ENCODE measurements around the gene SDC3. TPM values are rescaled to one million over a fixed set of nuclear protein-coding genes. Genes with fewer than 3 reads are reported as not detected.

Gene SDC3
- total and polyA plus RNA-seq, 8 donors, result 29.8 to 65.2 (median 46.0) TPM

GRCh38 chr1:30885570-30886522 lies 22.7 kb downstream of the SDC3 start:
- Histone ChIP-seq H3K27me3 (no peaks in the 10 kb centered on the region), H3K9me3 (no peaks in the 10 kb centered on the region), H3K4me3 (no peak overlapping the region), H3K36me3 (no peaks in the 10 kb centered on the region), H3K4me1 (peaks cover 4 to 8% of the 10 kb centered on the region in 2 donors), H3K27ac (no peak overlapping the region)
- no peak for ATAC-seq
- DNase-seq, result peak in 1 of 4 donors; percentile 64
- no peak for TF ChIP-seq CTCF (IDR thresholded peaks at IDR 0.05)
- intact Hi-C loops (cut with DNase I), result no loop called here

DNA sequence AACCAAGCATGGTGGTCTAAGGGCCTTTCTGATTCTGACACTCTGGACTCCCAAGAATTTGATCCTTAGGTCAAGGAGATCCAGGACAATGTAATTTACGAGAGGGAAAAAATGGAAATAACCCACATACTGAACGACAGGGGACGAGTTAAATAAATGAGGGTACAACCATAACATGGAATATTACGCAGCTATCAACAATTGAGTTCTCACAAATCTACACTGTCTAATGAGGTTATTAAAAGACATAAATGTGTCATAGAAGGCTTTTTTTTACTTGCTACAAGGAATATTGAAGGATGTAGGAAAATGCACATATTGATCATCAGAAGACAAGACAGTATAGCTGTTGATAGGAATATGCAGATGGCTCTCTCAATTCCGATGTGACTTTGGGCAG lies 23.8 kb downstream of the SDC3 start:
- no peaks in the 10 kb centered on the region for H3K27me3 ChIP-seq
- H3K27ac ChIP-seq, result no peak overlapping the region
- no peak overlapping the region for H3K4me3 ChIP-seq
- no peaks in the 10 kb centered on the region for H3K36me3 ChIP-seq
- no peaks in the 10 kb centered on the region for H3K9me3 ChIP-seq
- DNase-seq (no peak), ATAC-seq (no peak)
- no peak for TF ChIP-seq CTCF (IDR thresholded peaks at IDR 0.05)
- H3K4me1 ChIP-seq, result peaks cover 4 to 8% of the 10 kb centered on the region in 2 donors
- intact Hi-C loops (cut with DNase I), result no loop called here

DNA sequence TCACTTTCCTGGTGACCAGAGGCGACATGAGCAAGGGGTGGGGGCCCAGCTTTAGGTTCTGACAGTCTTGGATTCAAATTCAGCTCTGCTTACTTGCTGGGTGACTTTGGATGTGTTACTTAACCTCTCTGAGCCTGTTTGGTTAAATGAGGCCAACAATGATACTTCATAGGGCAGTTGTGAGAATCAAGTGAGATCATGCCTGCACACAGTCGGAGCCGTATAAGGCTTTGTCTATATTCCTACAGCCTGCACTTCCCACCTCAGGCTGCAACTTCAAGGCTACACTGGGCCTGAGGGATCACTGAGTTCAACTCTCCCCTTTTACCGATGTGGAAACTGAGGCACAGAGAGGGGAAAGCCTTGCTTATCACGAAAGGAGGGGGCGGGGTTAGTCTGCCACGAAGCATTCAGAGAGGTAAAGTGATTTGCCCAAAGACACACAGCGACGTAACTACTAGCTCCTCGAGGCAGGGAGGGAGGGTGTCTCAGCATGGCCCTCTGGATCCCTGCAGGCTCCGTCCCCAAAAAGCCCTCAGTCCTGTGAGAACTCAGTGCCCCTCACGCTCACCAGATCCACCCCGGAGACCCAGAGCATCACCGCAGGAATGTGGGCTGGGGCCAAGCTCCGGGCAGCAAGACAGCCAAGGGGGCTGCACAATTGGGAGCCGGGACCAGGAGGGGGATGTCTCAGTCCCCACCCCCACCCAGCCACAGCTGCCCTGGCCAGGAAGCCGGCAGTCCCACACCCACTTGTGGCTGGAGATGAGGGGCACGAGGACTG lies 25.0 kb downstream of the SDC3 start:
- intact Hi-C loops (cut with DNase I), result no loop called here

GRCh38 chr1:30882678-30883388 lies 25.7 kb downstream of the SDC3 start:
- H3K27me3 ChIP-seq, result no peaks in the 10 kb centered on the region
- H3K4me3 ChIP-seq, result no peak overlapping the region
- intact Hi-C loops (cut with DNase I), result no loop called here
- H3K4me1 ChIP-seq, result peaks cover 7 to 17% of the 10 kb centered on the region in 2 donors
- TF ChIP-seq CTCF (IDR thresholded peaks at IDR 0.05), result no peak
- ATAC-seq, result no peak
- peak in 1 of 4 donors; percentile 31 for DNase-seq
- no peak overlapping the region for H3K27ac ChIP-seq
- H3K9me3 ChIP-seq, result no peaks in the 10 kb centered on the region
- H3K36me3 ChIP-seq, result no peaks in the 10 kb centered on the region

More for the DNA sequence above, 25.0 kb downstream of the SDC3 start:
- ATAC-seq, result no peak
- TF ChIP-seq CTCF (IDR thresholded peaks at IDR 0.05), result no peak
- Histone ChIP-seq H3K27me3 (no peaks in the 10 kb centered on the region), H3K27ac (no peak overlapping the region), H3K4me1 (peaks cover 6 to 12% of the 10 kb centered on the region in 2 donors), H3K4me3 (no peak overlapping the region), H3K36me3 (no peaks in the 10 kb centered on the region), H3K9me3 (no peaks in the 10 kb centered on the region)
- DNase-seq, result peak in 1 of 4 donors; percentile 53
